ENCODE results near the gene NKX1-2. TPM values are rescaled to one million over a fixed set of nuclear protein-coding genes. Genes with fewer than 3 reads are reported as not detected.

NKX1-2 gene
- total and polyA plus RNA-seq, 2 experiments from 2014 or later, result 9.8 to 39.4 TPM

DNA sequence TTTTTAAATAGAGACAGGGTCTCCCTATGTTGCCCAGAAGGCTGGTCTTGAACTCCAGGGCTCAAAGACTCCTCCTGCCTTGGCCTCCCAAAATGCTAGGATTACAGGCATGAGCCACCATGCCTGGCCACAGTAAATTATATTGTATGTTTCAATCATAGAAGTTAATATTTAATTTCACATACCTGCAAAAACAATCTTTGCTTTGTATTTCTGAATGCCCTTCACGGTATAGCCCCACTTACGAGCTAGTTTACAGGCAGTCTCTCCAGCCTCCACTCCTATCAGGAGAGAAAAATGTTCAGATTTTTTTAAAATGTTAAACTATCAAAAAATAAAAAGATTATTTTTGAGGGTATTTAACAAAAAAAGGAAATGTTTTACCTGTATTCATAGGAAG is 41.5 kb downstream of the NKX1-2 start:
- 0 out of 2 replicates have a peak, but pooled peaks cover 5% of the 10 kb centered on the region for H3F3A ChIP-seq (replicated peaks; ENCODE audit: low read depth)
- no peak overlapping the region for H3K4me3 ChIP-seq
- DNase-seq (ENCODE audit: low spot score) (no peak), ATAC-seq (no peak)
- Mint-ChIP-seq H3K27ac (no peak overlapping the region), H3K4me1 (peaks cover 4% of the 10 kb centered on the region; the same call in 2 of the 3 replicates), H3K4me3 (no peak overlapping the region), H3K9me3 (no peaks in the 10 kb centered on the region; the same call in 2 of the 3 replicates), H3K27me3 (ENCODE audit: insufficient read depth, low read depth, poor library complexity) (no peaks in the 10 kb centered on the region), H3K36me3 (ENCODE audit: low read depth) (peaks cover 46% of the 10 kb centered on the region)
- H3K27ac ChIP-seq (ENCODE audit: low read depth), result no peak overlapping the region
- H2AFZ ChIP-seq, result no peak overlapping the region
- no peak for TF ChIP-seq NANOG (IDR thresholded peaks at IDR 0.05; ENCODE audit: borderline replicate concordance)
- TF ChIP-seq, protein P1, sequence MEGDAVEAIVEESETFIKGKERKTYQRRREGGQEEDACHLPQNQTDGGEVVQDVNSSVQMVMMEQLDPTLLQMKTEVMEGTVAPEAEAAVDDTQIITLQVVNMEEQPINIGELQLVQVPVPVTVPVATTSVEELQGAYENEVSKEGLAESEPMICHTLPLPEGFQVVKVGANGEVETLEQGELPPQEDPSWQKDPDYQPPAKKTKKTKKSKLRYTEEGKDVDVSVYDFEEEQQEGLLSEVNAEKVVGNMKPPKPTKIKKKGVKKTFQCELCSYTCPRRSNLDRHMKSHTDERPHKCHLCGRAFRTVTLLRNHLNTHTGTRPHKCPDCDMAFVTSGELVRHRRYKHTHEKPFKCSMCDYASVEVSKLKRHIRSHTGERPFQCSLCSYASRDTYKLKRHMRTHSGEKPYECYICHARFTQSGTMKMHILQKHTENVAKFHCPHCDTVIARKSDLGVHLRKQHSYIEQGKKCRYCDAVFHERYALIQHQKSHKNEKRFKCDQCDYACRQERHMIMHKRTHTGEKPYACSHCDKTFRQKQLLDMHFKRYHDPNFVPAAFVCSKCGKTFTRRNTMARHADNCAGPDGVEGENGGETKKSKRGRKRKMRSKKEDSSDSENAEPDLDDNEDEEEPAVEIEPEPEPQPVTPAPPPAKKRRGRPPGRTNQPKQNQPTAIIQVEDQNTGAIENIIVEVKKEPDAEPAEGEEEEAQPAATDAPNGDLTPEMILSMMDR (conservative IDR thresholded peaks at IDR 0.05; ENCODE audit: low read depth in 2 of 2), result no peak
- no peak for TF ChIP-seq JUNB (IDR thresholded peaks at IDR 0.05; ENCODE audit: unreplicated experiment)
- TF ChIP-seq EZH2phosphoT487 (IDR thresholded peaks at IDR 0.05; ENCODE audit: unreplicated experiment), result no peak
- peaks cover 18% of the 10 kb centered on the region; the same call in 1 of the 2 replicates for H3K36me3 ChIP-seq (ENCODE audit: insufficient read depth)
- no peak overlapping the region for H3K4me2 ChIP-seq
- peaks cover 25% of the 10 kb centered on the region for H3K79me2 ChIP-seq (replicated peaks; ENCODE audit: insufficient read depth)
- no peaks in the 10 kb centered on the region for H3K9me2 ChIP-seq (ENCODE audit: insufficient read depth)
- no peaks in the 10 kb centered on the region; the same call in none of the 2 replicates for H4K20me1 ChIP-seq (replicated peaks; ENCODE audit: insufficient read depth)
- no peaks in the 10 kb centered on the region; the same call in 1 of the 2 replicates for H3K4me1 ChIP-seq (ENCODE audit: insufficient read depth)
- no peaks in the 10 kb centered on the region for H3K27me3 ChIP-seq (ENCODE audit: insufficient read depth)

DNA sequence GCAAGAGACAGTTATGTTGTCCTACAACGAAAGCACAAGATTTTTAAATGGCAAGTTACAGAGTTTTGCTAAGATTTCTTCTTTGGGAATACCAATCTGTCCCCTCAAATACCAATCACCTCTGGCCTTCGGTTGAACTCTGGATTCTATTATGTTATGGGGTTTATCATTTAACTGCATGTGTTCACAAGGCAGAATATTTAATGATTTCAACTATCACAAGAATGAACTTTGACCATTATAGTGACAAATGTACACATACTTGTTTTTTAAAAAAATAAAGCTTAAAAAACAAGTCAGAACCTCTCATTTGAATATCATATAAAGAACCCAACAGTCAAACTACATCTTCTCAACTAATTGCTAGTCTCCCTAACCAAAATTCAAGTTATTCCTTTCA is 42.4 kb downstream of the NKX1-2 start:
- Mint-ChIP-seq H3K36me3 (ENCODE audit: low read depth) (peaks cover 55% of the 10 kb centered on the region), H3K27ac (no peak overlapping the region), H3K4me1 (peaks cover 6% of the 10 kb centered on the region; the same call in 2 of the 3 replicates)

DNA sequence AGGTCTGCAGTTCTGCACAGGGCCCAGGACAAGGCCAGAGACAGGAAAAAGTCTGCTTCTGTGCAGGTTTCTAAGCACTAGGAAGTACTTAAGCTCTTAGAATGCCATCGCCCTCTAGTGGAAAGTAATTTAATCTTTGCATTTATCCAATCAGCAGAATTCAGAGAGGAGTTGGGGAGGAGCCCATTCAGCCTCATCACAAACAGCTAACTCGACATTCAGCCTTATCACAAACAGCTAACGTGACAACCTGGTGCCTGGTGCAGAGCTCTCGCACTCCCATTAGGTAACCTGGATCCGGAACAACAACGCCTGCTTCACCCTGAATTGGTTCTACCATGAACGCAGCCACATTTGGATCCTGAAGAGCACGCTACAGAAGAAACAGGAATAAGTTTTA is 46.3 kb downstream of the NKX1-2 start:
- Histone ChIP-seq H3K27me3 (ENCODE audit: insufficient read depth) (no peaks in the 10 kb centered on the region), H2AFZ (no peak overlapping the region), H3K4me3 (no peak overlapping the region), H3K36me3 (ENCODE audit: insufficient read depth) (peaks cover 45% of the 10 kb centered on the region; the same call in 1 of the 2 replicates), H3K4me1 (ENCODE audit: insufficient read depth) (no peaks in the 10 kb centered on the region; the same call in 1 of the 2 replicates), H3K9me2 (ENCODE audit: insufficient read depth) (no peaks in the 10 kb centered on the region), H4K20me1 (replicated peaks; ENCODE audit: insufficient read depth) (no peaks in the 10 kb centered on the region; the same call in 1 of the 2 replicates), H3K27ac (ENCODE audit: low read depth) (no peak overlapping the region; the same call in 1 of the 2 replicates), H3K4me2 (no peak overlapping the region), H3F3A (replicated peaks; ENCODE audit: low read depth) (0 out of 2 replicates have a peak, but pooled peaks cover 5% of the 10 kb centered on the region), H3K79me2 (replicated peaks; ENCODE audit: insufficient read depth) (no peaks in the 10 kb centered on the region)
- Mint-ChIP-seq H3K36me3 (ENCODE audit: low read depth) (peaks cover 62% of the 10 kb centered on the region), H3K27ac (peak overlapping the region; percentile 45; the same call in 1 of the 2 replicates), H3K27me3 (ENCODE audit: insufficient read depth, low read depth, poor library complexity) (no peaks in the 10 kb centered on the region), H3K4me1 (peaks cover 6% of the 10 kb centered on the region; the same call in 2 of the 3 replicates), H3K9me3 (no peaks in the 10 kb centered on the region; the same call in 2 of the 3 replicates), H3K4me3 (no peak overlapping the region)
- TF ChIP-seq, protein P1 (conservative IDR thresholded peaks at IDR 0.05; ENCODE audit: low read depth in 2 of 2), result peak; percentile 76 to 77
- no peak for TF ChIP-seq ZNF114 (CRISPR knock-in tag; IDR thresholded peaks at IDR 0.05)
- TF ChIP-seq, protein P2, sequence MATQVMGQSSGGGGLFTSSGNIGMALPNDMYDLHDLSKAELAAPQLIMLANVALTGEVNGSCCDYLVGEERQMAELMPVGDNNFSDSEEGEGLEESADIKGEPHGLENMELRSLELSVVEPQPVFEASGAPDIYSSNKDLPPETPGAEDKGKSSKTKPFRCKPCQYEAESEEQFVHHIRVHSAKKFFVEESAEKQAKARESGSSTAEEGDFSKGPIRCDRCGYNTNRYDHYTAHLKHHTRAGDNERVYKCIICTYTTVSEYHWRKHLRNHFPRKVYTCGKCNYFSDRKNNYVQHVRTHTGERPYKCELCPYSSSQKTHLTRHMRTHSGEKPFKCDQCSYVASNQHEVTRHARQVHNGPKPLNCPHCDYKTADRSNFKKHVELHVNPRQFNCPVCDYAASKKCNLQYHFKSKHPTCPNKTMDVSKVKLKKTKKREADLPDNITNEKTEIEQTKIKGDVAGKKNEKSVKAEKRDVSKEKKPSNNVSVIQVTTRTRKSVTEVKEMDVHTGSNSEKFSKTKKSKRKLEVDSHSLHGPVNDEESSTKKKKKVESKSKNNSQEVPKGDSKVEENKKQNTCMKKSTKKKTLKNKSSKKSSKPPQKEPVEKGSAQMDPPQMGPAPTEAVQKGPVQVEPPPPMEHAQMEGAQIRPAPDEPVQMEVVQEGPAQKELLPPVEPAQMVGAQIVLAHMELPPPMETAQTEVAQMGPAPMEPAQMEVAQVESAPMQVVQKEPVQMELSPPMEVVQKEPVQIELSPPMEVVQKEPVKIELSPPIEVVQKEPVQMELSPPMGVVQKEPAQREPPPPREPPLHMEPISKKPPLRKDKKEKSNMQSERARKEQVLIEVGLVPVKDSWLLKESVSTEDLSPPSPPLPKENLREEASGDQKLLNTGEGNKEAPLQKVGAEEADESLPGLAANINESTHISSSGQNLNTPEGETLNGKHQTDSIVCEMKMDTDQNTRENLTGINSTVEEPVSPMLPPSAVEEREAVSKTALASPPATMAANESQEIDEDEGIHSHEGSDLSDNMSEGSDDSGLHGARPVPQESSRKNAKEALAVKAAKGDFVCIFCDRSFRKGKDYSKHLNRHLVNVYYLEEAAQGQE (IDR thresholded peaks at IDR 0.05; ENCODE audit: unreplicated experiment), result no peak
- TF ChIP-seq, protein P3, sequence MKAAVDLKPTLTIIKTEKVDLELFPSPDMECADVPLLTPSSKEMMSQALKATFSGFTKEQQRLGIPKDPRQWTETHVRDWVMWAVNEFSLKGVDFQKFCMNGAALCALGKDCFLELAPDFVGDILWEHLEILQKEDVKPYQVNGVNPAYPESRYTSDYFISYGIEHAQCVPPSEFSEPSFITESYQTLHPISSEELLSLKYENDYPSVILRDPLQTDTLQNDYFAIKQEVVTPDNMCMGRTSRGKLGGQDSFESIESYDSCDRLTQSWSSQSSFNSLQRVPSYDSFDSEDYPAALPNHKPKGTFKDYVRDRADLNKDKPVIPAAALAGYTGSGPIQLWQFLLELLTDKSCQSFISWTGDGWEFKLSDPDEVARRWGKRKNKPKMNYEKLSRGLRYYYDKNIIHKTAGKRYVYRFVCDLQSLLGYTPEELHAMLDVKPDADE (IDR thresholded peaks at IDR 0.05), result no peak
- ATAC-seq (peak; percentile 99), DNase-seq (ENCODE audit: low spot score) (peak; percentile 98)

More for the DNA sequence above, 42.4 kb downstream of the NKX1-2 start:
- H3K9me3 Mint-ChIP-seq, result no peaks in the 10 kb centered on the region; the same call in 2 of the 3 replicates
- H3K79me2 ChIP-seq (replicated peaks; ENCODE audit: insufficient read depth), result peaks cover 16% of the 10 kb centered on the region
- no peaks in the 10 kb centered on the region for H3K27me3 Mint-ChIP-seq (ENCODE audit: insufficient read depth, low read depth, poor library complexity)
- ATAC-seq (no peak), DNase-seq (ENCODE audit: low spot score) (no peak)
- no peaks in the 10 kb centered on the region; the same call in 1 of the 2 replicates for H3K4me1 ChIP-seq (ENCODE audit: insufficient read depth)
- peak overlapping the region; percentile 30; the same call in 1 of the 2 replicates for H3K27ac ChIP-seq (ENCODE audit: low read depth)
- H2AFZ ChIP-seq, result no peak overlapping the region
- H3K4me3 ChIP-seq, result no peak overlapping the region
- H3F3A ChIP-seq (replicated peaks; ENCODE audit: low read depth), result 0 out of 2 replicates have a peak, but pooled peaks cover 5% of the 10 kb centered on the region
- TF ChIP-seq EZH2phosphoT487 (IDR thresholded peaks at IDR 0.05; ENCODE audit: unreplicated experiment), result no peak
- no peak for TF ChIP-seq JUNB (IDR thresholded peaks at IDR 0.05; ENCODE audit: unreplicated experiment)
- no peak for TF ChIP-seq CREB1 (CRISPR knock-in tag; IDR thresholded peaks at IDR 0.05; ENCODE audit: low read depth)
- no peak for TF ChIP-seq EZH2 (IDR thresholded peaks at IDR 0.05; ENCODE audit: low read depth, unreplicated experiment)
- no peak overlapping the region for H3K4me3 Mint-ChIP-seq
- H4K20me1 ChIP-seq (replicated peaks; ENCODE audit: insufficient read depth), result no peaks in the 10 kb centered on the region; the same call in none of the 2 replicates
- H3K36me3 ChIP-seq (ENCODE audit: insufficient read depth), result peaks cover 25% of the 10 kb centered on the region; the same call in 1 of the 2 replicates
- no peak overlapping the region for H3K4me2 ChIP-seq
- H3K27me3 ChIP-seq (ENCODE audit: insufficient read depth), result no peaks in the 10 kb centered on the region
- H3K9me2 ChIP-seq (ENCODE audit: insufficient read depth), result no peaks in the 10 kb centered on the region

Measured in GM23338 (cell line).